IPS-11a (cell line): Measurements from ENCODE around the gene GCK.

Experiments used
- H3K4me3 ChIP-seq: one replicate; pipeline ENCODE4 v1.5.1; 2013; ENCODE audit warnings: low read depth, low read length, control low read depth

The GCK gene

GRCh38 chr7:44189286-44189992 is at the start of gene GCK:
Gene GCK, minus strand, starts transcription at chr7:44189439. Its CDS starts 486 bp downstream, at chr7:44188953.
- no peak within 1 kb of the TSS for H3K4me3 ChIP-seq

GRCh38 chr7:44238116-44238695 is 49.0 kb upstream of the GCK start:
- H3K4me3 ChIP-seq, result no peak overlapping the region

DNA sequence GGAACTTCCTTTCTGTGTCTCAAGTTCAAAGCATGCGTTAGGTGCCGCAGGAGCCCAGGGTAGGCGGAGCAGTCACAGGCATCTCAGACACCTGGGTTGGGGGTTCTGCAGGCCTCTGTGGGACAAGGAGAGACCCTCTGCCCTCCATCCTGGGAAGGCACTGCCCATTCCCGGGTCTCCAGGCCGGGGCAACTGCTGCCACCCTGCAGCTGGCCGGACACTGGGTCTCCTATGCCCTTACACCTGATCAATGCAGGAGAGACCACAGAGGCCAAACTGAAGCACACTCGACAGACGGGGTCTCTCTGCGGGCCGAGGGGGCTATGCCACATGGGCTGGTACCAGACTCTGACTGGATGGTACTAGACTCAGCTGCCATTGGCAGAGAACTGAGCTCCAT is 48.5 kb upstream of the GCK start:
- no peak overlapping the region for H3K4me3 ChIP-seq

- H3K4me3 ChIP-seq, result no peak overlapping the region
Measured at GRCh38 chr7:44236333-44236728, 47.1 kb upstream of the GCK start.

- H3K4me3 ChIP-seq, result no peak overlapping the region
Measured at GRCh38 chr7:44235582-44236332, 46.5 kb upstream of the GCK start.

GRCh38 chr7:44235066-44235465 is 45.8 kb upstream of the GCK start:
- H3K4me3 ChIP-seq, result no peak overlapping the region

- H3K4me3 ChIP-seq, result no peak overlapping the region
Measured at GRCh38 chr7:44232901-44233715, 43.9 kb upstream of the GCK start.

GRCh38 chr7:44232396-44232795 is 43.2 kb upstream of the GCK start:
- no peak overlapping the region for H3K4me3 ChIP-seq

- H3K4me3 ChIP-seq, result no peak overlapping the region
Measured at GRCh38 chr7:44231088-44231487, 41.8 kb upstream of the GCK start.

DNA sequence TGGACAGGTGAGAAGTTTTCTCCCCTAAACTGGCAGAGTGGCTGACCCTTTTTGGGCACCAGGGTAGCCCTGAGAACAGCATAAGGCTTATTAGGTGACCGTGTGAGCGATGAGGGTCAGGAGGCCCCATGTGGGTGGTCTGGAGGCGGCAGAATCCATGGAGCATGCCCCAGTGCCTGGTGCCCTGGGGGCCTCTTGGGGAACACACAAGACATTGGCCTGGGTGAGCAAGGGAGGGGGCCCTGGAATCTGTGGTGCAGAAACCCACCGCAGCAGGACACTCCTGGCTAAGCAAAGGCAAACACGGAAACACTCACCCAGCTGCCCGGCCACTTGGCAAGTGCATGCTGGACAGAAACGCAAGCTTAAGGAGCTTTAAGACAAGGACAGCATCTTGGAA is 41.0 kb upstream of the GCK start:
- H3K4me3 ChIP-seq, result no peak overlapping the region

DNA sequence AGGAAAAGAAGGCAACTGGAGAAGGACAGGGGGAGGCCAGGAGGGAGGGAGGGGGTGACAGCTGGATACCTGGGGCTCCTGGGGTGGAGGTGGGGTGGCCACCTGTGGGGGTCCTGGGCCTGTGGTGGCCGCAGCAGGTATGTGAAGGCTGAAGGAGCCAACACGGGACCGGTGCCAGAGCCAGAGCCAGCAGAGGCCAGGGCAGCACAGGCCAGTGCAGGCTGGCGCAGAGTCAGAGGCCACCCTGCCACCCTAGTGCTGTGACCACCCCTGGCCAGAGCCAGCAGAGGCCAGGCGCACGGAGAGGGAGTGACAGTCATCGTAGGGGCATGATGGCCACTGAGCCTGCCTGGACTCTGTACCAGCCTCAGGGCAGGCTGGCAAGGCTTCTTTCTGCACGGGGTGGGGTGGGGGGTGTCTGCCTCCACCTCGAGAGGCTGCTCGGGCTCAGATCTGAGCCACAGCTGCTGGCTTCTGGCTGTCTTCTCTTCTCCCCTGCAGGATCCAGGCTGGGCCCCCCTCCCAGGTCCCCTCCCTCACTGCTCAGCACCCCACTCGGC is 40.4 kb upstream of the GCK start:
- H3K4me3 ChIP-seq, result no peak overlapping the region

DNA sequence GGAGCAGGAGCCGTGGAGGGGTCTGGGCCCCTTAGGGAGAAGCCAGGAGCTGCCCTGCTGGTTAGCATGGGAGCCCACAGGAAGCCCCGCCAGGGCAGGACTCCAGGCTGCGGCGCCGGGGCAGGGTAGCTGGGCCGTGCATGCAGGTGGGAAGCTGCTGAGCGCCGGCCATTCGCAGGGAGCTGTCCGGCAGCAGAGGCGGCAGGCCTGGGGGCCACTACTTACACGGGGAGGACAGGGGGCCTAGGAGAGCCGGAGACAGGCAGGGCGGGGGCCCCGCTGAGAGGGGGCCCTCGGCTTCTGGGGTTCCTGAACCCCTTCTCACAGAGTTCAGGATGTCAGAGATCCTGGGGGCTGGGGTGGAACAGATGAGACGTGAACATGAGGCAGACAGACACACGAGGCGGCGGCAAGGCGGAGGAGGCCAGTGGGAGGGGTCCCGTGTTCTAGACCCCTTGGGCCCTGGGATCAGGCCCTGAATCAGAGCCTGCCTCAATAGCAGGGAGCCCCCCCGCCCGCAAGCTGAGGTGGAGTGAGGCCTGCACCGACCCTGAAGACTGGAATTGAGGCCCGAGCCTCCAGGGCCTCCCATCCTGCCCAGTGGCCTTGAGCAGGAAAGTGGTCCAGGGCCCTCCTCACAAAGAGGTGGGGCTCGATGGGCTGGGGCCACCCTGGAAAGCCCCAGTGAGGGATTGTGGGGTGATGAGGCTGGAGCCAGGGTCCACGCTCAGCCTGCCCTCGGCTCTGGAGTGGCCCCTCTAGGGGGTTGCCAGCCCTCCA is 39.5 kb upstream of the GCK start:
- H3K4me3 ChIP-seq, result no peak overlapping the region

GRCh38 chr7:44227911-44228310 is 38.7 kb upstream of the GCK start:
- H3K4me3 ChIP-seq, result no peak overlapping the region

GRCh38 chr7:44226396-44226753 is 37.1 kb upstream of the GCK start:
- H3K4me3 ChIP-seq, result no peak overlapping the region

- H3K4me3 ChIP-seq, result no peak overlapping the region
Measured at GRCh38 chr7:44225566-44226395, 36.5 kb upstream of the GCK start.

- no peak overlapping the region for H3K4me3 ChIP-seq
Measured at GRCh38 chr7:44224974-44225565, 35.8 kb upstream of the GCK start.

DNA sequence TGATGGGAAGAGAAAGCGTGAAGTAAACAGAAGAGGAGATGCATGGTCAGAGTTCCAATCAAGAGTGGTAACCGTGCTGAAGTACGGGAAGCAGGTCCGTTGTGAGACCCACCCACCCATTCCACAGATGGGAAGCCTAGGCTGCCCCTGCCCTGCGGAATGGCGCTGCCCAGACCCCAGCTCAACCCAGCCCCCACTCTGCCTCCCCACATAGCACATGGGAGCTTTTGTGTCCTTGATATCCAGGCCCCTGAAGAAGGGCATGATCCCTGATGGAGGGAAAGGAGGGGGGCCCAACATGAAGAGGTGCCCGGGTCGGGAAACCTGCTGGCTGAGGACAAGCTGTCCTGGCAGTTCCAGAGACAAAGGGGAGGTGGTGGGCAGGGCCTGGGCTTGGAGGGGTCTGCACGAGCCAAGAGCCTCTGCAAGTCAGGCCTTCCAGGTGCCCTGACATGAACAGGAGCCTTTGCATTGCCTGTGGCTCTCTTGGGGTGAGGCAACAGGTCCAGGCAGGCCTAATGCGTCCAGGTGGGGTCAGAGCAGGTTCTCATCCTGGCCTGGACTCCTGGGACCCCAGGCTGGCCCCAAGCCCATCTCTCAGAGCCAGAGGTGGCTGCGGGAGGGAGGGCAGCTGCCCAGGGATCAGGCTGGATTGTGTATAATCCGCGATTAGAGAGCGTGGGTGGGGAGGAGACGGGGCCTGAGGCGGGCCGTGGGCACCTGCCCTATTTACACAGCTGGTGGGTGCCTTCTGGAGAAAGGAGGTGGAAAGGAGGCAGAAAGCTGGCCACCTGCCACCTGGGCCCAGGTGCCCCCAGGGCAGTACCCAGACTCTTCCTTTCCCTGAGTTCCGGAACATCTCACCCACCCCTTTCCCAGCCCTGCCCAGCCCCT is 35.1 kb upstream of the GCK start:
- no peak overlapping the region for H3K4me3 ChIP-seq
